ENCODE measurements around the gene CEND1. TPM values are rescaled to one million over a fixed set of nuclear protein-coding genes. Genes with fewer than 3 reads are reported as not detected.
A peak's percentile ranks its signal among the peaks of the same experiment; 100 is the strongest.

CEND1 gene
- total RNA-seq, 2 donors from 2014 or later: 0.35 to 0.40 TPM

GRCh38 chr11:808427-809286, 18.8 kb upstream of the CEND1 start:
- Histone ChIP-seq H3K36me3 (peaks cover 4% of the 10 kb centered on the region), H3K9me3 (no peaks in the 10 kb centered on the region), H3K27ac (peak overlapping the region; percentile 84), H3K4me1 (peaks cover 31% of the 10 kb centered on the region), H3K9ac (ENCODE audit: low read depth in 2 of 2, low read length in 2 of 2) (peak overlapping the region; percentile 87 to 100), H3K4me3 (peak overlapping the region; percentile 99), H3K27me3 (no peaks in the 10 kb centered on the region)
- intact Hi-C loops (cut with DNase I): no loop called here
- no peak for TF ChIP-seq CTCF (IDR thresholded peaks at IDR 0.05)
- no peak for DNase-seq

- peak overlapping the region; percentile 83 for H3K27ac ChIP-seq
These were observed 14.7 kb upstream of the CEND1 start for GRCh38 chr11:804599-804964.

GRCh38 chr11:803770-804598, 14.1 kb upstream of the CEND1 start:
- no peaks in the 10 kb centered on the region for H3K36me3 ChIP-seq
- peak overlapping the region; percentile 72 to 75 for H3K9ac ChIP-seq (ENCODE audit: low read depth in 2 of 2, low read length in 2 of 2)
- peak overlapping the region; percentile 67 for H3K4me3 ChIP-seq
- no peak for DNase-seq
- H3K27me3 ChIP-seq: no peaks in the 10 kb centered on the region
- TF ChIP-seq CTCF (IDR thresholded peaks at IDR 0.05): no peak
- H3K27ac ChIP-seq: peak overlapping the region; percentile 83
- intact Hi-C loops (cut with DNase I): no loop called here
- H3K9me3 ChIP-seq: no peaks in the 10 kb centered on the region
- H3K4me1 ChIP-seq: peaks cover 20% of the 10 kb centered on the region

More at GRCh38 chr11:804599-804964, 14.7 kb upstream of the CEND1 start:
- Histone ChIP-seq H3K9ac (ENCODE audit: low read depth in 2 of 2, low read length in 2 of 2) (peak overlapping the region; percentile 72 to 75), H3K4me1 (peaks cover 20% of the 10 kb centered on the region), H3K9me3 (no peaks in the 10 kb centered on the region), H3K36me3 (no peaks in the 10 kb centered on the region), H3K4me3 (peak overlapping the region; percentile 67), H3K27me3 (no peaks in the 10 kb centered on the region)
- no peak for TF ChIP-seq CTCF (IDR thresholded peaks at IDR 0.05)
- DNase-seq: no peak
- intact Hi-C loops (cut with DNase I): no loop called here

GRCh38 chr11:803467-803742, 13.5 kb upstream of the CEND1 start:
- no peaks in the 10 kb centered on the region for H3K9me3 ChIP-seq
- H3K9ac ChIP-seq (ENCODE audit: low read depth in 2 of 2, low read length in 2 of 2): no peak overlapping the region
- H3K36me3 ChIP-seq: no peaks in the 10 kb centered on the region
- TF ChIP-seq CTCF (IDR thresholded peaks at IDR 0.05): no peak
- peaks cover 17% of the 10 kb centered on the region for H3K4me1 ChIP-seq
- DNase-seq: no peak
- no peak overlapping the region for H3K27ac ChIP-seq
- H3K4me3 ChIP-seq: no peak overlapping the region
- no peaks in the 10 kb centered on the region for H3K27me3 ChIP-seq
- intact Hi-C loops (cut with DNase I): no loop called here

GRCh38 chr11:802693-803466, 13.0 kb upstream of the CEND1 start:
- intact Hi-C loops (cut with DNase I): no loop called here
- no peak overlapping the region for H3K27ac ChIP-seq
- H3K4me1 ChIP-seq: peaks cover 11% of the 10 kb centered on the region
- H3K4me3 ChIP-seq: no peak overlapping the region
- no peak for TF ChIP-seq CTCF (IDR thresholded peaks at IDR 0.05)
- no peak for DNase-seq
- H3K27me3 ChIP-seq: no peaks in the 10 kb centered on the region
- H3K9me3 ChIP-seq: no peaks in the 10 kb centered on the region
- H3K9ac ChIP-seq (ENCODE audit: low read depth in 2 of 2, low read length in 2 of 2): no peak overlapping the region
- no peaks in the 10 kb centered on the region for H3K36me3 ChIP-seq

All from colonic mucosa (tissue), 4 donors.